BLaER1 (cell line): ENCODE measurements around the gene LGI2.

ENCODE experiments used
- H3K27ac ChIP-seq: shearing (Covaris generic); formaldehyde crosslinking; 2 replicates; pipeline ENCODE4 v1.8.1; 2022
- H3K27me3 ChIP-seq: shearing (Covaris generic); formaldehyde crosslinking; 2 replicates; pipeline ENCODE4 v1.8.1; 2022
- H3K36me3 ChIP-seq: shearing (Covaris generic); formaldehyde crosslinking; 2 replicates; pipeline ENCODE4 v1.8.1; 2022
- H3K4me1 ChIP-seq: shearing (Covaris generic); formaldehyde crosslinking; 2 replicates; pipeline ENCODE4 v1.8.1; 2022
- H3K4me2 ChIP-seq: shearing (Covaris generic); formaldehyde crosslinking; 2 replicates; pipeline ENCODE4 v1.8.1; 2022
- H3K4me3 ChIP-seq: shearing (Covaris generic); formaldehyde crosslinking; 2 replicates; pipeline ENCODE4 v1.8.1; 2022
- H3K9ac ChIP-seq: shearing (Covaris generic); formaldehyde crosslinking; 2 replicates; pipeline ENCODE4 v1.8.1; 2022
- H3K9me3 ChIP-seq: shearing (Covaris generic); formaldehyde crosslinking; 2 replicates; pipeline ENCODE4 v1.8.1; 2022
- H4K20me1 ChIP-seq: shearing (Covaris generic); formaldehyde crosslinking; 2 replicates; pipeline ENCODE4 v1.8.1; 2022
- Cebpa-rat ChIP-seq: shearing (Covaris generic); IDR thresholded peaks from 2 replicates; pipeline ENCODE4 v1.8.1; 2022

The LGI2 gene

GRCh38 chr4:24952667-24953066 lies 78.1 kb downstream of the LGI2 start:
- Histone ChIP-seq H3K4me2 (no peak overlapping the region), H4K20me1 (no peaks in the 10 kb centered on the region), H3K9ac (no peak overlapping the region), H3K27me3 (no peaks in the 10 kb centered on the region), H3K4me1 (no peaks in the 10 kb centered on the region), H3K36me3 (no peaks in the 10 kb centered on the region), H3K4me3 (no peak overlapping the region), H3K27ac (no peak overlapping the region), H3K9me3 (peaks cover 58% of the 10 kb centered on the region)
- no peak for TF ChIP-seq Cebpa-rat

- Histone ChIP-seq H3K9me3 (peaks cover 64% of the 10 kb centered on the region), H3K27me3 (no peaks in the 10 kb centered on the region), H3K4me2 (no peak overlapping the region), H3K4me1 (no peaks in the 10 kb centered on the region), H3K9ac (no peak overlapping the region), H3K36me3 (no peaks in the 10 kb centered on the region), H3K4me3 (no peak overlapping the region), H3K27ac (no peak overlapping the region), H4K20me1 (no peaks in the 10 kb centered on the region)
- no peak for TF ChIP-seq Cebpa-rat
Measured at GRCh38 chr4:24949970-24950369, 80.8 kb downstream of the LGI2 start.
